ENCODE results near the gene VTI1A.

VTI1A gene

DNA sequence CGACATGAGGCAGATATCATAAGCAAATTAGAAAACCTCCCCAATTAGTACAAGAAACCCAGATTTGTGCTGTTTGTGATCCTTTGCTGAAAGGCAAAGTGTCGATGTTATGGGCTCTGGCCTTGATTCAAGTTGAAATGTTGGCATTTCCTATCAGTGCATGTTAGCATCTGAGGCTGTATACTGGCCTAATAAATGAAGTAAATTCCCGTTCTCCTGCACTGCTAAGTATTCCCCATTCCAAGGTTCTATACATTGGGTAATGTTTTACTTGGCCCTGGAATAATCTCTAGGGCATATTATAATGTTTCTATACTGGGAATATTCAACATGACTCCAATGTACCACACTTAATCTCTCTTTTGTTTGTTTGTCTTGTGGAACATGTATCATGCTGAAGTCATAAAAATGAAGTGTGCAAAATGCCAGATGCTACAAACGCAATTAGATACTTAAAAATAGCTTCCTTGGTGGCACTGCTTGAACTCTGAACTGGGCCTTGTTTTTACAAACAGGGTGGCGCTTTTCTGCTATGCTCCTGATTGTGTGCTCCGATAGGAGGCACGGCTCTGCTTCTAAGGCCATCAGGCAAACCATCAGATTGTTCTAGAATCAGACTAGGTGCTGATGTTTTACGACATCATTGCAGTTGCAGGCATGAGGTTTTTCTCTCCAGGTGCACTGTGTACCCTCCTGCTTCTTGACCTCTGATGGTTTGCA is 346.3 kb downstream of the VTI1A start:
- no peak for DNase-seq

DNA sequence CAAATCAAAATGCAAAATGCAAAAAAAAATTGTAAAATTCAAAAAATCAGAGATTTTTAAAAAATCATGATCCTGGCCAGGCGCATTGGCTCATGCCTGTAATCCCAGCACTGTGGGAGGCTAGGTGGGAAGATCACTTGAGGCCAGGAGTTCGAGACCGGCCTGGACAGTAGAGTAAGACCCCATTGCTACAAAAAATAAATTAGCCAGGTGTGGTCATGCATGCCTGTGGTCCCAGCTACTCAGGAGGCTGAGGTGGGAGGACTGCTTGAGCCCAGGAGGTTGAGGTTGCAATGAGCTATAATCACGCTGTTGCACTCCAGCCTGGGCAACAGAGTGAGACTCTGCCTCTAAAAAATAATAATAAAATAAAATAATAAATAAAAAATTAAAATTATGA is 347.2 kb downstream of the VTI1A start:
- DNase-seq: no peak

DNA sequence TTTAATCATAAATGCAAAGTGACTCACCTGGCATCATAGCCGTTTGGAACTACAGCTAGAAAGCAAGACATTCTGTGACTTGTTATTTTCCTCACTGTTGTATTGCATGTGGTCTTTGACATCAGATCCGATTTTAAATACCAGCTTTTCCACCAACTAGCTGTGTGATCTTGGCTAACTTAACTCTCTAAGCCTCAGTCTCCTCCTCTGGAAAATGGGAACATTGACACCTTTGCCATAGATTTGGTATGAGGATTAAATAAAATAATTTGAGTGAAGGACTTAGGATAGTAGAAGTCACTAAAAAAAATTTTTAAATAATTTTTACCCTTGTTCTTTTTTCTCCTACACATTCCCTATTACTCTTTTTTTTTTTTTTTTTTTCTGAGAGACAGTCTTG is 348.1 kb downstream of the VTI1A start:
- DNase-seq: no peak

DNA sequence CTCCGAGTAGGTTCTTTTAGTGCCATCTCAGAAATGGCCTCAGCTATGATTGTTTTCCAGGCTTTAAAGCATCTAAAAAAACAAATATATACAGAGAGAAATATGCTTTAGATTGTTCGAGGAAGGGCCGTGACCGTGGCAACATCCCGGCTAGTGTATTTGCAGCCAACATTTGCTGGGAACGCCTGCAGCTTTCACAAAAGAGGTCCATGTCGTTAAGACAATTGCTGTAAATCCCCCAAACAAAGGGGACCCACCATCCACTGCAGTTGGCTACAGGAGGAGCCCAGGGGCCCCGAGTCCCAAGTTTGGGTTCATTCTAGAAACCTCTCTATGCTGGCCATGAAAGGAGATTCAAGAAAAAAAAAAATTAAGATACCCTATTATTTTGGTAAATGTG is 350.2 kb downstream of the VTI1A start:
- DNase-seq: no peak

DNA sequence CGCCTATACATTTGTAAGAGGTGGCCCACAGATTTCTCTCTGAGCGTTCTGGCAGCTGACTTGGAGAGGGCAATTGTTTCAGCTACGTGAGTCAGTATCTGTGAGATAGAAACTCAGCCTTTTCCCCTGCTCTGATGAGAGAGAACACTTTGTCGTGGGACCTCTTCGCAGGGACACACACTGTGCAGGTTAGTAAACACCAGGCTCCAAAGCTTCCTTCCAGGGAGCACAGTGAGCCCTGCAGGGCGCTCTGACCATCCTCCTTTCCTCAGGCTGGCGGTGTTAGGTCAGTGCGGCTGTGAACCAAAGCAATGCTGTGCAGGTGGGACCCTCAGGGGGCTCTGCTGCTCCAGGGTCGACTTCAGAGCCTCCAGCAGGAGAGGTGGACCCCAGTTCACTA is 350.8 kb downstream of the VTI1A start:
- DNase-seq: no peak

DNA sequence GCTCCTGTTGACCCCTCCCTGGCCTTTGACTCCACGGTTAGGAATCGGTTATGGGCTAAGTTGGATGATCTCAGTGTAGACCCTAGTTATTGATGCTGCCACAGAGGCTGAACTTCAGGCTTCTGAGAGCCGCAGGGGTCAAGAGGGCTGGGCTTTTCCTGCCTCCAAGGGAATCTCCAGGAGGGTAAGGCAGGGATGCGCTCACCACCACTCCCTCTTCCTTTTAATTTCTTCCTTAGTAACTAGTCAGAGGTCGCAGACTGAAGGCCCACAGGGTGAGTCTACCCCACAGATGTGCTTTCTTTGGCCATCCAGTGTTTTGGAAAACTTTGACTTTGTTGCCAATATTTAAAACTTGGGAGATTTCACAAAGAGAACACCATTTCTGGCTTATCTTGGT is 352.0 kb downstream of the VTI1A start:
- DNase-seq: no peak

DNA sequence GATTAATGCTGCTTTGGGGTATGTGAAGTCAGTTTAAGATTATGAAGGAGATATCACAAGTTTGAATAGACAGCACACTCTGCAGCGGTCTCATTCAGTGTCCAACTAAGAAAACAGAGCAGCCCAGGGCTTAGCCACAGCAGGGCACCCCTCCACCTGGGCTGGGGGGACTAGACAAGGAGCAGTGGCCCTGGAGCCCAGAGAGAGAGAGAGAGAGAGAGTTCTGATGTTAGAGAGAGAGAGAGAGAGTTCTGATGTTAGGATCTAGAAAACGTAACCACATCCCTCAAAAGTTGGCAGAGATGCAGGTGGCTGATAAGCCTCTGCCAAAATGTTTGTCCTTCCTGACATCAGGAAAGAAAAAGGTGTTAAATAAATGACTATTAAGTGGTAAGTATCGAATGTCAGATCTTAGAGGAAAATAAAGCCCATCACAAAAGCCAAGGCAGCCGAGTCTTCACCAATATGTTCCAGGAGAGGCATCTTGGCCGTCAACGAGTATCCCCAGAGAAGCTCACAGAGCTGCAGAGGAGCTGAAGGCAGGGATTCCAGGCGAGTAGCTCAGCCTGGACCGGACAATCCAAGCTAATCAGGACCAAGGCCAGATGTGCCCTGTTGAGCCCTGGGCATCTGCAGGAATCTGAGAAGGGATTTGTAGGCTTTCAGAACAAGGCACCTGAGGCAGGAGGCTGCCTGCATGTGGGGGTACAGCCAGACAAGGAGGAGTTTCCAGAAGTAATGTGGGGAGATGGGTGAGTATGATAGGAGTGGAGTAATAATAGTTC is 352.9 kb downstream of the VTI1A start:
- no peak for DNase-seq

DNA sequence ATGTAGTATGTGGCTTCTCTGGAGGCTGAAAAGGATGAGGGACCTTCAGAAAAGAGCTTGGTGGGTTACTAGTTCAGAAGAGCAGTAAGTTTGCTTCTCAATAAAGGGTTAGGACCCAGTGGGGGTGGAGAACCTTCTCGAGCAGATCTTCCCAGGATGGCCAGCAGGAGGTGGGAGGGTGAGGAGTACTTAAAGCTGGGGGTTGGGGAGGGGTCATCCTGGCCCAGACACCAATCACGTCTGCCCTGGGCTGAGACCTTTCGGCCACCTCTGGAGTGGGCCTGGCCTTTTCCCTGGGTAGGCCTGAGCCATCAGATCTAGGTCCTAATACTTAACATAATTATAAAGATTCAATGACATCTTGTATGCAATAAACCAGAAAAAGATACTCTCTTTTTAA is 354.0 kb downstream of the VTI1A start:
- DNase-seq: no peak

DNA sequence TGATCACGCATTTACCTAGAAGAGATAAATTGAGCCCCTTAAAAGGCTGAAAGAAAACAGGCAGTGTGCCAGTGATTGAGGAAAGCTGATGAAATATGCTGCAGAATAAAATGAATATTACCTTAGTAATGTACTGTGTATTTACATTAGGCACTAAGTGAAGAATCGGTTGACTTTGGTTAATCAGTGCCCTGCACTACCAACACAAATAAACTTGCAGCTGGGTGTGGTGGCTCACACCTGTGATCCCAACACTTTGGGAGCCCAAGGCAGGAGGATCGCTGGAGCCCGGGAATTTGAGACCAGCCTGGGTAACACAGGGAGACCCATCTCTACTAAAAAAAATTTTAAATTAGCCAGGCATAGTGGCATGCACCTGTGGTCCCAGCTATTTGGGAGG is 354.7 kb downstream of the VTI1A start:
- no peak for DNase-seq

DNA sequence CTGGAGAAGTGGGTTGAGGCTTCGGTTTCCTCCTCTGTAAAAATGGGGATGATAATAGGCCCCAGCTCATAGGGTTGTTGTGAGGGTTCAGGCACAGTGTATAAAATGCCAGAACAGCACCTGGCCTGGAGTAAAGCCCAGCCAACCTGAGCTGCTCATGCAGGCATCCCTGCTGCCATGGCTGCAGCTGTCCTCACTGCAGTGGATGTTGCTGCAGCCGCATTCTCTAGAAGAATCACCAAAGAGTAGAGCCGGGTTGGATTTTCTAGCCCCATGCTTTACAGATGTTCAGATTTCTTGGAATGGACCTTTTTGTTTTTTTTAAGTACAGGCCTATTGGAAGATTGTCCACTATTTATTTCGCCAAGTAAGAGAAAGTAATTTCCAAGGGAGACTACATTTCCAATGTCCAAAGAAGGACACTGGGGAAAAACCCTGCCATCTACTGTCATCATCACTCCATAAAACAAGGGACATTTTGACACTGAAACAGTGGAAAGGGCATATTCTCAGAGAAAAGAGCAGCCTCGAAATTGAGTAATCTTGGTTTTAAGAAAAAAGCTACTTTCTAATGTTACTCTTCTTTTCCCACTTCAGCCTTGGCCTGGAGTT is 355.5 kb downstream of the VTI1A start:
- DNase-seq: no peak

DNA sequence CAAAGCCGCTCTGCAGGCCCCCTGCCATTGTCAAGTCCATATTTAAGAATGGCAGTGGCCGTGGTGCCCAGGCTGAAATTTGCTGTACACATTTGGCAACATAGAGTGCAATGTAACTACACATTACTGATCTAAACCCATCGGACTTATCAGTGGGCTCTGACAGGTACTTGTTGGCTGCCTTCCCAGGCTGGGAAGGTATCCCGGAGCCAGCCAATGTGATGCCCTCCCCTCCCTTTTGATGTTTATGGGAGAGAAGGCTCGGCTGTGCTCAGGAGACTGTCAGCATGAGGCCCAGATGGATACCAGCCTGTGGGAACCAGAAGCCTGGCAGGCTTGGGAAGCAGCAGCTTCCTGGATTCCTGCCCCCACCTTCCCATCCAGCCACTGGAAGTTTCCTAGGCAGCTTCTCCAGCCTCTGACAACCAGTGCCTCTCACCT is 357.0 kb downstream of the VTI1A start:
- no peak for DNase-seq

DNA sequence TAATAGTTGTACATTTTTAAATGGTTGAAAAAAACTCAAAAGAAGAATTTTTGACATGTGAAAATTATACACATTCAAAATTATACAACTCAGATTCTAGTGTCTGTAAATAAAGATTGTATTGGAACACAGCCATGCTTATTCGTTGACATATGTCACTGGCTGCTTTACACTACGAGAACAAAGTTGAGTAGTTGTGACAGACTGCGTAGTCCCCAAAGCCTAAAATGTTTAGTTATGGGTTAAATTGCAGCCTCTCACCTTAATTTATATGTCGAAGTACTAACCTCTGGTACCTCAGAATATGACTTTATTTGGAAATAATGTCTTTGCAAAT is 358.2 kb downstream of the VTI1A start:
- DNase-seq: no peak

DNA sequence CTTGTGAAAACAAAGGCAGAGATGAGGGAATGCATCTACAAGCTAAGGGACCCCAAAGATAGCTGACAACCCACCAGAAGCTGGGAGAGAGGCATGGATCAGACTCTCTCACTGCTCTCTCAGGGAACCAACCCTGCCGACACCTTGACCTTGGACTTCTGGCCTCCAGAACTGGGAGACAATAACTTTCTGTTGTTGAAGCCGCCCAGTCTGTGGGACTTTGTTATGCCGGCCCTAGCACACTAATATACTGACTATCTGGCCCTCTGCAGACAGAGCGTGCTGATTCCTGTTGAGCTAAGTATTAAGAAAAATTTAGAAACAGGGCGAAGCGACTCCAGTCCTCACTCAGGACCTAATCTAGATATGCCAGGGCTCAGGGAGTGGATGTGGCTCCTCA is 358.7 kb downstream of the VTI1A start:
- DNase-seq: no peak

DNA sequence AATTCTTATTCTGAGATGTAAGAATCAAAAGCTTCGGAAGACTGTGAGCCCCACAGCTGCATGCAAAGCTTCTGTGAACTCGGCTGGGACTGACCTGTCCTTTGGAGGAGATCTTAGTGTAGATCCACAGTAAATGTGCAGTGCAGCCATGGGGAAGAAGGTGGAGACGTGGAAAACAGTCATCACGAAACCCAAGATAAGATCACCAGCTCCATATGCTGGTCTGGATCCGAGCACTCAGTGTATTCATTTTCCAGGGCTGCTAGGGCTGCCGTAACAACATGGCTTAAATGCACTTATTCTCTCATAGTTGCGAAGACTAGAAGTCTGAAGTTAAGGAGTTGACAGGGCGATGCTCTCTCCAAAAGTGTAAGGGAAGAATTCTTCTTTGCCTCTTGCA is 360.0 kb downstream of the VTI1A start:
- DNase-seq: no peak

DNA sequence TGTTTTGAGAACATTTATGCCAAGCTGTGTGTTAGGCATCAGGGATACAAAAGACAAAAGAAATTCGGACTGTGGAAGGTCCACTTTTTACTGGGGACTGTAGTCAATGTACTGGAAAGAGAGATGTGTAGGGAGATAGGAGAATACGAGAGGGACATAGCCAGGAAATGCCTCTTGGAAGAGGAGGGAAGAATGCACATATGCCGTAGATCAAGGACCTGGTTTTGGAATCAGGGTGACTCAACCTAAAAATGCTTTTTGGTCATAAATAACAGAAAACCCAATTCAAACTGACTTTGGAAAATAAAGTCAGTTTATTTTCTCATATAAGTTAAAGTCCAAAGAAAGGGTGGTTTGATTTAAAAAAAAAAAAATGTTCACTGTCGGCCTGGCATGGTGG is 362.7 kb downstream of the VTI1A start:
- no peak for DNase-seq

DNA sequence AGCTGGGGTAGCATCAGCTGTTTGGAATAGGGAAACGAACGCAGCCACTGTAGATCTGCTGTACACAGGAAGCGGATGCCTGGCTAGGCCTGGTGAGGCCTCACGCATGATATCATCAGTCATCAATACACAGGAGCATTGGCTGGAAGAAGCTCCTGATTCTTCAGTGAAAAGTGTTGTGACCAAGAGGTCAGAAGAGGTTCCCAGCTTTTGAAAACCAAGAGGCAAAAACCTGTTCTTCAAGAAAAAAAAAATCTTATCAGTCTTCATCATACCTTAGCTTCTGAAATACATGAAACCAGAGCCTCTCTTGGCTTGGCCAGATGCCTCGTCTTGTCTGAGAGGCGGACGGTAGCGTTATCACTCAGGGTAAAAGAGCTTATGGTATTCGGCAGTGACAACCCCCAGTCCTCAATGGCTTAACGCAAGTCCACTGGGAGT is 363.7 kb downstream of the VTI1A start:
- no peak for DNase-seq

DNA sequence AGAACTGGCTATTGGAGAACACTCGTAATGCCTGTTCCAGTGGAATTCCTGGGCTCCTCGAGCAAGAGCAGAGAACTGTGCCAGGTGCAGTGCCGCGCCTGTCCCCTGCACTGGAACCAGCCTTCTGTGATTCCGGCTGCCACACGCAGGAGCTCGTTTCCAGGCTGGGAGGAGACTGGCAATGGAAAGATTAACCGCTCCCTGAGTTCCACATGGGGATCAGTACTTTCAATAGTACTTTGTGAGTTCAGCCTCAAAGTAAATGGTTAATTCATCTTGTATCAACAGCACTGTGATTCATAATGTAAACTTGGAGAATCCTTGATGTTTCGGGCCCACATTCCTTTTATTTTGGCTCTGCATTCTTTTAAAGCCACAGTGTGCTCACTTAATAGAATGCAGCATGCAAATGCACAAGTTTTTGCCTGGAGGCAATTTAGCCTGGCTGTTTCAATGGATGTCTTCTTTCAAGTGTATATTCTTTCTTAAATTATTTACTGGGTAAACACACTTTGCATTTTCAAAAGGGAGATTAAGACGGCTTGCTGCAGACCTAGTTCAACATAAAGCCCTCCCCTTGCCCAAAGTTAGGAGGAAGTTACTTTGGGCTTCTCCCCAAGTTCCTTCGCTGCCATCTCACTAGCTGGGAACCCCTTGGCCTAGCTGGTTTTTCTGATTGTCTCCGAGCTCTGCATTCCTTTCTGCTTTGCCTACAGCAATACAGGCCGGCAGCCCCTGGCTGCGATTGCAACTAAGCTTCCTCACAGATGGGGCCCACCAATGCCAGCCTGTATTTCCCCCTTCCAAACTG is 364.9 kb downstream of the VTI1A start:
- no peak for DNase-seq

DNA sequence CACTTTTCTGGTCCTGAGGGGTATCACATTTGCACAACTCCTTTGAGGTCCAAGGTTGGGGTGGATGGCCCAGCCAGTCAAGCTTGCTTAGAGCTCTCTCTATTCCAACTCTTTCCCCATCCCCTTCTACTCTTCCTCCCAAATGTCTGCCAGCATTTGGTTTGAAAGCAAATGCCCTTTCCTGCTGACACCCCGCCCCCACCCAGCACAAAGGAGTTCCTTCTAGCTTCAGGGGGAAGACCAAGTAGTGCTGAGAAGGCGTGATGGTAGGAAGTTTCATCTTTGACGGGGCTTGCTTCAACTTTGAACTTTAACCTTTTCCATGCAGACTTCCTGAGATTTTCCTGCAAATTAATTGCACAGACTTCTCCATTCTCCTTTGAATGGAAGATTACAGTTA is 365.6 kb downstream of the VTI1A start:
- DNase-seq: no peak

DNA sequence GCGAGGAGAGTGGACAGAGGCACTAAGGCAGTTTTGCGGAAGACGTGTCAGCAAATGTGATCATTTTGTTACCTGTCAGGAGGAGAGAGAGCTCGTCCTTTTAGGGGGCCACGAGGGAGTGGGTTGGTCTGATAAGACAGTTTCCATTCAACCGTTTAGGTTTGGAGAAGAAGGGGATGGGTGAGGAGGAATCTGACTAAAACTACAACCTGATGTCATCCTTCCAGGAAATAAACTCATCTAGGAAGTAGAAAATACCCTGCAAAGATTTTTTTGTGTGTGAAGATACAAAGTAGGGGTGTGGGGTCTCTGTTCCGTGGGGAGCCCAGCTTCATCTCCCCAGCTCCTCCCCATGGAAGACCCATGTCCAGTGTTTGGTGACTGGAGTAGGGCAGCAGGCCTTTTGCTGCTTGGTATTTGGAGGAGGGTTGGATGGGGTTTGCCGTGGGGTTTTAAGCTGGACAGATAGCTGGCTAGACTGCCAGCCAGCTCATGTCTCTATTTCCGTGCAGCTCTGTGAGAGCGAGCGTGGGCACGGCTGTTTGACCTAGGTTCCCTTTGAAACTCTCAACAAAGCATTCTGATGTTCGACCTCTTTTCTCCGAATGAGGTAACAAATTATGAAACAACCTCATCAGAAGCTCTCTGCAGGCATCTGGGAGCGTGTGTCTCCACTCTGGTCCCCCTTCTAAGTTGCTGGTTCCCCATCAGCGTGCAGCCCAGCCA is 367.0 kb downstream of the VTI1A start:
- no peak for DNase-seq

DNA sequence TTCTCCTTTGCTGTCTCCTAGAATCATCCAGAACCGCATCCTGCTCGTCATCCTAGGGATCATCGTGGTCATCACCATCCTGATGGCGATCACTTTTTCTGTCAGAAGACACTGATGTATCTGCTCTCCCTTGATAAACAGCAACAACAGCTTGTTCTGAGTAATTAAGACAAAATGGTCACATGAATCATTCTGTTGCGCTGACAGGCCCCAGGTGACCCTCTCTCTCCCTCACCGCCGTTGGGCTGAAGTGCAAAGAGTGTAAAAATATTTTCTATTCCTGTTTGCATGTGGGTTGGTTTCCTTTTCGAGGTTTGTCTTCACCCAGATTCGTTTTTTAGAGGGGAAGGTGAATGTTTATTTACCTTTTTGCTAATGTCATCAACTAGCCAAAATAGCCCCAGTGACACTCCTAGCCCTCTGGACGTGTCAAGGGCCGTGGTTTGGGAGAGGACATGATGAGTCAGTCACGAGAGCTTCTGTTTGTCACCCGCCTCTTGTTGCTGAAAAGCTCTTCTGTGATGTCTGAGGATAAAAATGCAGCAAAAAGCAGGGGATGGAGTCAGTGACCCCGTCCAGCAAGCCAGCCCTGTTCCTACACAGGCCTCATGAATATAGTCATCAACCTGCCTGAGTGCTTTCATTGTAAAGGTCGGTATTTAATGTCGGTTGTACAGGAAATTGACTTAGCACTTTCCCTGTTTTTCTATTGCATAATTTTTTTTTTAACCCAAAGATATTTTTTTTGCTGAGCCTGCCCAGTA is 368.4 kb downstream of the VTI1A start:
- peak; percentile 59 for DNase-seq

DNA sequence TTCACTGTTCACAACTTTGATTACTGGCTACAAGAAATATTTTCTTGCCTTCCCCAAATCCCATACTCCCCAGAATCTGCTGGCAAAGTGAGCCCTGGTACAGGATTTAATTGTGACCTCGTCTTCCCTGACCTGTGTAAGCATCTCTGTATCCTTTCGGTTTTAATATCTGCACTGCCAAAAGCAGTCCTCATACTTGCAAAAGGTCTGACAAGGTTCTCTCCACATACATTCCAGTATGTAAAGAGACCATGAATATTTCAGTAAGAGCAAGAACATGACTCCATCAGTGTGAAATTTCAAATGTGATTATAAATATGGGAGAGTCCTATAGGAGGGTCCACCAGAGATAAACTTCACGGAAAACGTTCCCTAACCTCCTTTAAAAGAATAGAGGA is 369.0 kb downstream of the VTI1A start:
- no peak for DNase-seq

DNA sequence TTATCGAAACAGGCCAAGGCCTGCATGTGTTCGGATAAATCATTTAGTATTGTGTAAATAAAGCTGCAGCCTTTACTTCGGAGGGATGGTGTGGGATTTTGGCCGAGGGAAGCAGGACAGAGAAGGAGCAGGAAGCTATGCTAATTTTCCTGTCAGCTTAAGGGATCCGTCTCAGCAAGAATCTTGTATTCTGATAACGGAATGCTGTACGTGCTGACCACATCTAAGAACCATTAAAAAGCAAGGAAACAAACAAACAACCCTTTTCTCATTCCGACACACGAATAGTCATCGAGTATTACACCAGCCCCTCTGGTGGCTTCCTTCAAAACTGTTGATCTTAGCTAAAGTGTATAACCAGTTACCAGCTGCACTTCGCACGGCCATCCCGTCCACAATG is 369.9 kb downstream of the VTI1A start:
- DNase-seq: no peak
